AG08396 (cell line): ENCODE measurements around the gene PLTP.
"Not testable (repeated sequence)": the region's sequence is repeated elsewhere in the genome, so short reads cannot be mapped to it uniquely, and the experiment has no call there.

ENCODE experiments used
- DNase-seq: peaks from one replicate; pipeline ENCODE4 v3.0.0; 2012; ENCODE audit warnings: low spot score, mixed read lengths

The PLTP gene

DNA sequence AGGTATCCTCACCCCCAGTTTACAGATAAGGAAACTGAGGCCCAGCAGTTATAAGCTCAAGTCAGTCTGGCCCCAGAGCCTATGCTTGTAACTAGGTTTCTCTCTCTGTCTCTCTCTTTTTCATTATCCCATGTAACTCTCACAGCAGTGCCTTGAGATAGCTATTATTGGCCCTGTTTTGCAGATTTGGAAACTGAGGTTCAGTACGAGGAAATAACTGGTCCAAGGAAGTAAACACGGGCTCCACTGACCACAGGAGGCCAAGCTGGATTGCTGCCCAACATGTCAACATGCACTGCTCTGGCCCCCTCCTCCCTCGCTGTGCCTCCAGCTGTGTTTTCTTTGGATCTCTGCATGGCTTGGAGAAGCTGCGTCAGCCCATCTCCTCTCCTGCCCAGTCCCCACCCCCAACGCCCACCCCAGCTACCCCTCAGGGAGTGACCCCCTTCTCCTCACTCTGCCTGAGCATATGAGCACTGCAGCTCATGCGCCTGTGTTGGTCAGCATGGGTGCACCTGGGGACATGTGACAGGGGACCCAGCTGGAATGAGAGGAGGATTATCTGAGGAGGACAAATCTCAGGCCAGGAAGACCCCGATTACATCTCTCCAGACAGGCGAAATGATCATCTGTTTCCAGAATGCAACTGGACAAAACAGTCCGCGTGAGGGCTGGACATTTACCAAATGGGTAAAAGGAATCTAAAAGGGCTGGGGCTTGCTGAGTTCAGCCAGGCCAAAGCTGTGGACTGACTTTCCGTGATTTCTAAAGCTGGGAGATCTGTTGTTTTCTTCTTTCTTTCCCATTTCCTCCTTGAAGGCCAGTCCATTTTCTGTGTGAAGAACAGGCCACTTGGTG lies 7.8 kb upstream of the PLTP start:
- DNase-seq: no peak

DNA sequence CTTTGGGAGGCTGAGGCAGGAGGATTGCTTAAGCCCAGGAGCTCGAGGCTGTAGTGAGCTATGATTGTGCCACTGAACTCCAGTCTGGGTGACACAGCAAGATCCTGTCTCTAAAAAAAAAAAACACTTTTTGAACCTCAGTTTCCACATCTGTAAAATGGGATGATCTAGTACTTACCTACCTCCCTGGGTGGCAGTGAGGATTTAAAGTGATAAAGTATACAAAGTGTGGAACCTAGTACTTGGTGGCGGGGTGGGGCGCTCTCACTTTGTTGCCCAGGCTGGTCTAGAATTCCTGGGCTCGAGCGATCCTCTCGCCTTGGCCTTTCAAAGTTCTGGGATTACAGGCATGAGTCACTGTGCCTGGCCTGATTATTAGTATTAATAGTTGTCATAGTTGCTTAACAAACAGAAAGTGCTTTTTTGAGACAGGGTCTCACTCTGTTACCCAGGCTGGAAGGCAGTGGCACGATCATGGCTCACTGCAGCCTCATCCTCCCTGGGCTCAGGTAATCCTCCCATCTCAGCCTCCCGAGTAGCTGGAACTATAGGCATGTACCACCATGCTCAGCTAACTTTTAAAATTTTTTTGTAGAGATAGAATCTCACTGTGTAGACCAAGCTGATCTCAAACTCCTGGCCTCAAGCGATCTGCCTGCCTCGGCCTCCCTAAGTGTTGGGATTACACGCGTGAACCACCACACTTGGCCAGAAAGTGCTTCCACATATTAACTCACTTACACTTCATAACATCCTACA lies 7.0 kb upstream of the PLTP start:
- no peak for DNase-seq

DNA sequence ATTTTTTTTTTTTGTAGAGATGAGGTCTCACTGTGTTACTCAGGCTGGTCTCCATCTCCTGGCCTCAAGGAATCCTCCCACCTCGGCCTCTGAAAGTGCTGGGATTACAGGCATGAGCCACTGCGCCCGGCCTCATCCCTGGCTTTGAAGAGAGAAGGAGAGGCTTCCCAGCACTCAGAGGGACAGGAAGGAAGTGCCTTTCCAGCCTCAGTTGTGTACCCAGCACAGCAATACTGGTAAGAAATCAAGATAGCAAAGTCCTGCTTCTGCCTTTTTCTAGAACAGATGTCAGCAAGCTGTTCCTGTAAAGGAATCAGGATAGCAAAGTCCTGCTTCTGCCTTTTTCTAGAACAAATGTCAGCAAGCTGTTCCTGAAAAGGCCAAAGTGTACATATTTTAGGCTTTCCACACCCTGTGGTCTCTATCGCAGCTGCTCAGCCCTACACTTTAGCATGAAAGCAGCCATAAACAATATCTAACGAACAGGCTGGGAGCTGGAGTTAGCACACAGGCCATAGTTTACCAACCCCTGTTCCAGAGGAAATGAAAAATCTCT lies 6.3 kb upstream of the PLTP start:
- no peak for DNase-seq

DNA sequence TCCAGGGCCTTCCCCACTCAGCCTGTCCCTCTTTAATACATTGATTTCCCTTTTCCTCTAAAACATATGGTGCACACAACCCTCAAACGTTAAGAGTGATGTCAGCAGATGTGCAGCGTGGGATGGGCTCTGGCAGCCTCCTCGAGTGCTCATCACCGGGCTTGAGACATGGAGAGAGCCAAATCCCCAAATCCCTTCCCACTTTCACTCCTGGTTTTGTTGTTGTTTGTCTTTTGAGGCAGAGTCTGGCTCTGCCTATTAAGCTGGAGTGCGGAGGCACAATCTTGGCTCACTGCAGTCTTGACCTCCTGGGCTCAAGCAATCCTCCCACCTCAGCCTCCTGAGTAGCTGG lies 5.8 kb upstream of the PLTP start:
- no peak for DNase-seq

DNA sequence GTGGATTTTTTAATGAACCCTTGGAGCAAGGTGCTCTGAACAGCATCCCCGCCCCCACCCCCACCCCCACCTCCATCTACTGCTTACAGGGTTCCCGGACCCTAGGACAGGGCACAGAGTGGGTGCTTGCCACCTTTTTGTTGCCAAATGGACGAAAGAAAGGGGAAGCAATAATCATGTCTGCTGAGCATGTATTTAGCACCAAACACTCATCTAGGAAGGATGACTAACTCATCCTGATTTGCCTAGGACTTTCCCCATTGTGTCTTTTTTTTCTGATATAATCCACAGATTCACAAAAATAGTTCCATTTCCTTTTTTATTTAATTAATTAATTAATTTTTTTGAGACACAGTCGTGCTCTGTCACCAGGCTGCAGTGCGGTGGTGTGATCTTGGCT lies 1.2 kb upstream of the PLTP start:
- no peak for DNase-seq

DNA sequence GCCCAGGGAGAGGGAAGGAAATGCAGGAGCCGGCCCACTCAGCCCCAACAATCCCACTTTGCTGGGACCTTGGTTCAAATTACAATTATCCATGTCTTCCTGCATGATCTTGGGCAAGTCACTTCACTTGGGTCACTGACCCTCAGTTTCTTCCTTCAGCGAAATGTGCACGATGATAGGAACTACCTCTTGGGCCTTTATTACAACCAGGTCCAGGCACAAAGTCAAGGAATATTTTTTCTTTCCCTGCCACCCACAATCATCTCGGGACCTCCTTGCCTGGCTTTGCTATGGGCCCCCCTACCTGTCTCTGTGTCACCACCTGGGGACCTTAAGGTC lies 358 bp upstream of the PLTP start:
- DNase-seq: no peak

DNA sequence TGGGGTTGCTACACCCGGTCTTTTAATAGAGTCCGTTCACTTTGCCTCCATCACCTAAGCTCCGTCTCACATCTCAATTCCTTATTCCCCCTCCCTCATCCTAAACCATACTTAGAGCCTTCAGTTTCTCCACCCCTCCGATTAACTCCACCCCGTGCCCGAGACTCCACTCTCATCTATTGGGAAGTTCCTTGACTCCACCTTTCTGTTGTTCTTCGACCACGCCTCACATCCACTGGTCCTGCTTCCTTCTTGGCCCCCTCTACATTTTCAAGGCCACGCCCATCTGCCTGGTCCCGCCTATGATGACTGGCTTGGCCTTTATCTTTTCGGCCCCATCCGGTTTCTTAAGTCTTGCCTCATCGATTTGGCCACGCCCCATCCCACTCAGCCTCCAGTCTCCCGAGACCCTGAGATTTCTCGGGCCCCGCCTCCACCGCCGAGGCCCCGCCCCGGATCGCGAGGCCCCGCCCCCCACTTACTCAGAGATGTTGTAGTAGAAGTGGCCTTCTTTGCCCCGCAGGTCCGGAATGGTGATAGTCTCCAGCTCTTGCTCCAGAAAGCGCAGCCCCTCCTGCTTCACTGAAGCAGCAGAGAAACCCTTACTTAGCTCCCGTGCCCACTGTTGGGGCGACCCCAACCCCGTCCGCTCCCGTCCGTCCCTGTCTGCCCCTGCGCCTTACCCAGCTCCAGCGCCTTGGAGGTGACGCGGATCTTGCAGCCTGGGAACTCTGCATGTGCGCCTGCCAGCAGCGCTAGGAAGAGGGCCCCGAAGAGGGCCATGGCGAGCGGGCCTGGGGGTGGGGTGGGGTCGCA lies 1.1 kb downstream of the PLTP start:
- peak; percentile 97 for DNase-seq

DNA sequence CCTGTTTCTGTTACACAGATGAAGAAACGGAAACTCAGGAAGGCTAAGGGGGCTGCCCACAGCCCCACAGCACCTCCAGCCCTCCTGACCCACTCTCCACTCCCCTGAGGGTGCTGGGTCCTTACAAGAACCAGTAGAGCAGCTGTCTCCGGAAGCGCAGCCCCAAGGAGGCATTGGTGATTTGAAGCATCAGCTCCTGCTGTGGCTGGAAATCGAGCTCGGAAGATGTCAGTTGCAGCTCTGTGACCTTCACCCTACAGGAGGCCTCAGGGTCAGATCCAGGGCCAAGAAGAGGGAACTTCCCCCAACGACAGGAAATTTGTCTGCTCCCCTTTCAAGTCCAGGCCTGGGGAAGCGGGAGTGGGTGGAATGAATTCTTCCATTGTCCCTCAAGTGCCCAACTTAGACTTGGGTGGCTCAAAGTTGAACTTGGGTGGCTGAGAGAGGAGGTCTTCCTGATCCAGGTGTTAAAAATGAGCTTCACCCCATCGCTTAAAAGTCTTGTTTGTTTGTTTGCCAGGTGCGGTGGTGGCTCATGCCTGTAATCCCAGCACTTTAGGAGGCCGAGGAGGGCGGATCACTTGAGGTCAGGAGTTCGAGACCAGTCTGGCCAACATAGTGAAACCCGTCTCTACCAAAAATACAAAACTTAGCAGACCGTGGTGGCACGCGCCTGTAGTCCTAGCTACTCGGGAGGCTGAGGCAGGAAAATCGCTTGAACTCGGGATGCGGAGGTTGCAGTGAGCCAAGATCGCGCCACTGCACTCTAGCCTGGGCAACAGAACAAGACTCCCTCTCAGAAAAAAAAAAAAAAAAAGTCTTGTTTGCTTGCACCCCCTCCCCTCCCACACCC lies 1.9 kb downstream of the PLTP start:
- DNase-seq: no peak

DNA sequence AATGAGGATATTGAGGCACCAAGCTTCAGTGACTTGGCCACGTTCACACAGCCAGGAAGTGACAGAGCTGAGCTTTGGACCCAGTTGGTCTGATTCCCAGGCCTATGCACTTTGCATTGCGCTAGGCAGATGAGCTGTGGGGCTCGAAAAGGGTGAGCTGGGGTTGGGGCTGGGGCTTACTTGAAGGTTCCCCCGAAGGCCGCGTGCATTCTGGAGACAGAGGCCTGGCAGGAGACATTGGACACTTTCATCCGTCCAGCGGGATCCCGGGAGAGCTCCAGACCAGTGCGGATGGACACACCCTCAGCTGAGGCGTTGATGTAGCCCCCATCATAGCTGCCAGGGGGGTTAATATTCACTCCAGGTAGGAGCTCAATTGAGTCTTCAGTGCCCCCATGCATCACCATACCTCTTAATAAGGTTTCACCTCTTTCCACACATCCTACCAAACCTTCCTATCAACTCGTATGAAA lies 2.6 kb downstream of the PLTP start:
- no peak for DNase-seq

DNA sequence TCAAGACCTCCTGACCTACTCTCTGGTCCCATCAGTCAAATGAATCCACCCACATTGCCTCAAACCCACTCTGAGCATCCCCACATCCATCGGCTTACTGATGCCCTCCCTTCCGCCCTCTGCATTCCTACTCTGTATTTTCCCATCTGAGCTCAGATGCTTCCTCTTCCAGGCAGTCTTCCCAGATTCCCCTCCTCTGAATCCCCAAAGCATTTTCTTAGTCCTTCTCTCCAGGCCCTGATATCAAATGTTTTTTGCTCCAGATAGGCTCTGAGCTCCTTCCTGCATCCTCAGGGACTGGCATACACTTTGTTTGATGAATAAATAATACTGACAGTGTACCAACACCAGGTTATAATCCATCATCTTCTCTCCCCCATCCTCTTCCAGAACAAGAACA lies 3.9 kb downstream of the PLTP start:
- DNase-seq: no peak

DNA sequence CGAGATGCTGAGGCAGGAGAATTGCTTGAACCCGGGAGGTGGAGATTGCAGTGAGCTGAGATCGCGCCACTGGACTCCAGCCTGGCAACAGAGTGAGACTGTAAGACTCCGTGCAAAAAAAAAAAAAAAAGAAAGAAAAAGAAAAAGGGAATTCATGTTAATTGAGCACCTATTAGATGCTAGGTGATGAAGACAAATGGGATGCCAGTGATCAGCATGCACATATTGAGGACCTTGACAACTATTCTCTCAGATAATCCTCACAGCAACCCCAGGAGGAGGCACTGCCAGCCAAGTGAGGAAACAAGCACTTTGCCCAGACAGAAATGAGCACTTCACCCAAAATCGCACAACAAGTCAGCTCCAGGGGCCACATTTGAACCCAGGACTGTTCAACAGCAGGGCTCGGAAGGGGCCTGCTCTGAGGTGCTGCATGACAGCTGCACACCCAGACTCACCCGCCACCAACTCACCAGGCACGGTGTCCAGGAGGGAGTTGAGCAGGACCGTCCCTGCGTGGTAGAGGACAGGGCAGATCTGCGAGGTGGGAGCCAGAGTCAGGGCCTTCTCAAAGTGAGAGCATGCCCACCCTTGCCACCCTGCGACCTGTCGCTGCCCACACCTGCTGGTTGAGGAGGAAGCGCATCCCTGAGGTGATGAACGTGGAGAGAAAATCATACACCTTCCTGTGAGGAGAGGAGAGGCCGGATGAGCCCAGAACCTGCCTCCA lies 4.6 kb downstream of the PLTP start:
- no peak for DNase-seq

DNA sequence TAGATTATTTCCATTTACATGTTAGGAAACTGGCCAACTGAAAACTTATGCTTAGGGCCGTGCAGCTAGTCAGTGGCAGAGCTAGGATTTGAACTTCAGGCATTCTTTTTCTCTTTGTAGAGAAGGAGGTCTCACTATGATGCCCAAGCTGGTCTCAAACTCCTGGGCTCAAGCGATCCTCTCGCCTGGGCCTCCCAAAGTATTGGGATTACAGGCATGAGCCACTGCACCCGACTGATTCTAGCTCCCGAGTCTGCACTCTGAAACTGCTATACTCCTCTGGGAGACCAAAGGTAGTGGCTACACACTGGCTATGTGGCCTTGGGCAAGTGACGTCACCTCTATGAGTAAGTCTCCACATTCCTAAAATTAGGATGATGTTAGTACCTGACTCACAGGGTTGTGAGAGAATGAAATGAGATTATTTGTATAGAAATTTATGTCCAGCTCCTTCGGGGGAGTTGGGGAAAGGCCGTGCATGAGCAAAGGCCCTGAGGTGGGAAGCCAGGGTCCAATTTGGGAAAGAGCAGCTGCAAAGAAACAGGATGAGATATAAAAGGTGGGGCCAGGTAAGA lies 6.4 kb downstream of the PLTP start:
- DNase-seq: peak; percentile 65

DNA sequence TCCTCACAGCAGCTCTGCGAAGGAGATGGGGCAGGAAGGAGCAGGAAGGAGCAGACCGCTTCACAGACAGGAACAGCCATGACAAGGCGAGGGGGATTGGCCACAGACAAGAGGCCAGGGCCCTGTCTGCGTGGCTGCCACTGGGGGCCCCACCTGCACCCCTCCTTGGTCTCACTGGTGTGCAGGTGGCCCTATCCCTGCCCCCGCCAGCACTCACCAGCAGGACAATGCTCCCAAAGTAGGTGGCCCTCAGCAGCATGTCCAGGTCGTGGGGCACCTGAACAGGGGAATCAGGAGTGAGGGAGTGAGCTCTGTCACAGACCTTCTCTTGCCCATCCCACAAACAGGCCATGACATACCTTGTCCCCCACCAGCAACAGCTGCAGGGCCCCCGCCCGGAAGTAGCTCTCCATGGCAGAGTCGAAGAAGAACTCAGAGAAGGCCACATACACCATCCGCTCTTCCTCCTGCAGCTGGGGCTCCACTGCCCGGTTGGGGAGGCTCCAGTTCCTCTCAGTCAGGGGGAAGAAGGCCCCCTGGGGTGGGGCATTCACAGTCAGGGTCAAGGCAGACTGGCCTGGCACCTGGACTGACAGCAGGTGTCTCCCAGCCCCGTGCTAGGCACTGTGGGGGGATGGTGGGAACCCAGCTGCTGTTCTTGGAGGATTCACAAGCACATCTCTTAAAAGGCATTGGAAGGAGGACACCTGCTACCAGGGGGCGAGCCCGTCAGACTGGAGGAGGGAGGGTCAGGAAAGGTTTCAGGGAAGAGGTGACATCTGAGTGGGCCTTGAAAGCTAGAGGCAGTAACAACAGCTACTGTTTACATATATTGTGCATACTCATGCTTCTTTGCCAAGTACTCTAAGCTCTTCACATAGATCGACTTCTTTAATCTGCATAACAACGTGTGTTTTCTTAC lies 7.1 kb downstream of the PLTP start:
- no peak for DNase-seq

DNA sequence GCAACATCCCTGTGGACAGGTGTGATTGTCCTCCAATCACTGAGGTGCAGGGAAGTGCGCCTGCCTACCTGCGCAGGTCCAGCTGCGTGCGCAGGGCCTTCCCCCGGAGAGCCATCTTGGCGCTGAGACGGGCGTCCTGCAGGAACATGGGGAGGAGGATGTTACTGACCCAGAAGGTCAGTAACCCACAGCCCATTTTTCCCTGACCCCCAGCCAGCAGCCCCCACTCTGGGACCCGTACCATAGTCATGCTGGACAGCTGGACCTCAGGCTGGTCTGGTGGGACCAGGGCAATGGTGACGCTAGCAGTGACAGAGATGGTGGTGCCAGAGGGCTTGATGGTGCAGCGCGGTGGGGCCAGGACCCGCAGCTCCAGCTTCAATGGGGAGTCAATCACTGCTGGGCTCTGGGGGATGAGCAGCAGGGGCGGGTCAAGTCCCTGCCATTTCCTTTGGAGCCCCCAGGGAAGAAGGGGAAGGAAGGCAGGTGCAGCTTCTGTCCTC lies 9.7 kb downstream of the PLTP start:
- no peak for DNase-seq

DNA sequence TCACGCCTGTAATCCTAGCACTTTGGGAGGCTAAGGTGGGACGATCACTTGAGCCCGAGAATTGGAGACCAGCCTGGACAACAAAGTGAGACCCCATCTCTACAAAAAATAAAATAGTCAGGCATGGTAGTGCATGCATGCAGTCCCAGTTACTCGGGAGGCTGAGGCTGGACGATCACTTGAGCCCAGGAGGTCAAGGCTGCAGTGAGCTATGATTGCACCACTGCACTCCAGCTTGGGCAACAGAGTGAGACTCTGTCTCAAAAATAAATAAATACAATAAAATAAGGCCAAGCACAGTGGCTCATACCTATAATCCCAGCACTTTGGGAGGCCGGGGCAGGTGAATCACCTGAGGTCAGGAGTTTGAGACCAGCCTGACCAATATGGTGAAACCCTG lies 10.6 kb downstream of the PLTP start:
- not testable (repeated sequence) for DNase-seq

DNA sequence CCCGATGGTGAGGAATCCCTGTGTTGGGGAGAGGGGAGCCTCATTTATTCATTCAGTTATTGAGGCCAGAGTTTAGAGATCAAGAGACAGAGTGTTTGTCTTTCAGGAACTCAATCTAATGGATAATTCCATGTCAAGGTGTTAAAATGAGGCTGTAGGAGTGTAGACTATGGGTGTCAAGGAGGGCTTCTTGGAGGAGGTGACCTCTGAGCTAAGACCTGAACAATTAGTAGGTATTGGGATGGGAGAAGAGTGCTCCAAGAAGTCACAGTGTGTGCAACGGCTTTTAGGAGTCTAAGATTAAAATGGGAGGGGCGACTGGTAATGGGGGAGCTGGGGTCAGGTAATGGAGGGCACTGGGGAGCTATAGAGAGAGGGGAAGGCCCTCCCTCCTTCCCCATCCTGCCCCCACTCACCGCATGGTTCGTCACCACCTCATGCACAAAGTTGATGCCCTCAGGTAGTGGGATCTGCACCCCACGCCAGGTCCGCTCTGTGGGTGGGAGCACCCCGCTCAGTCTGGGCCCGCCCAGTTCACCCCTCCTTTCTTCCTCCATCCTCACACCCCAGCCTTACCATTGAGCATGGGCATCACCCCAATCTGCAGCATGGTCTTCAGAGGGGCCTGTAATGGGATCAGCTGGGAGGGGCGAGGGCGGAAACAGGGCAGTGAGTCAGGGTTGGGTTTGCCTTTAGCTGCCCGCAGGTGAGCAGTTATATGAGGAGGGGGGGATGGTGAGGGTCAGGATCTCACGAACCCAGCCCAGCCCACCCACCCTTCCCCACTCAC lies 12.7 kb downstream of the PLTP start:
- no peak for DNase-seq

DNA sequence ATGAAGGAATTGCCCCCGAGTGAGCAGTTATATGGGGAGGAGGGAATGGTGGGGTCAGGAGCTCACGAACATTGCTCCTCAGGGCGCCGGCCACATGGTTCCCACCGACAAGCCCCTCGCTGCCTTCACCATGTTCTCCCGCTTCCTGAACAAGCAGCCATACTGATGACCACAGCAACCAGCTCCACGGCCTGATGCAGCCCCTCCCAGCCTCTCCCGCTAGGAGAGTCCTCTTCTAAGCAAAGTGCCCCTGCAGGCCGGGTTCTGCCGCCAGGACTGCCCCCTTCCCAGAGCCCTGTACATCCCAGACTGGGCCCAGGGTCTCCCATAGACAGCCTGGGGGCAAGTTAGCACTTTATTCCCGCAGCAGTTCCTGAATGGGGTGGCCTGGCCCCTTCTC lies 13.7 kb downstream of the PLTP start:
- DNase-seq: no peak

DNA sequence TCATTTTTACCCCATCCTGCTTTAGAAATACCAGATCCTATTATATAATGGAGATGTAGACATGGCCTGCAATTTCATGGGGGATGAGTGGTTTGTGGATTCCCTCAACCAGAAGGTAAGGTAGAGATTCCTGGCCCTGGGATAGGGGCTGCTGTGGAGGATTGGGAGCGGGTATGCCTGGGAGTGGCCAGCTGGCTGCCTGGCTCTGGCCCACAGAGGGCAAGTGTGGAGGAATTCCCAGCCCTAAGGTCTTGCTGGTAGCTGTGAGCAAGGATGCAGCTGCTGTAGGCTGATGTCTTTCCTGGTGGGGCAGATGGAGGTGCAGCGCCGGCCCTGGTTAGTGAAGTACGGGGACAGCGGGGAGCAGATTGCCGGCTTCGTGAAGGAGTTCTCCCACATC lies 14.3 kb downstream of the PLTP start:
- no peak for DNase-seq
